ENCODE results near the gene EVPL. TPM values are rescaled to one million over a fixed set of nuclear protein-coding genes. Genes with fewer than 3 reads are reported as not detected.

The EVPL gene
- total and polyA plus RNA-seq, 12 donors, result 0.04 to 0.31 (median 0.05) TPM; not detected in 6

- DNase-seq (no peak), ATAC-seq (no peak)
- no peaks in the 10 kb centered on the region for H3K9me3 ChIP-seq
- H3K4me3 ChIP-seq, result no peak overlapping the region
- H3K27me3 ChIP-seq, result no peaks in the 10 kb centered on the region
- peak overlapping the region in 1 of 10 donors; percentile 34 for H3K27ac ChIP-seq
- WGBS, 2 donors, result 66 to 86% methylated on average over 6 of the region's 6 CpGs
- TF ChIP-seq CTCF (IDR thresholded peaks at IDR 0.05), result no peak
- intact Hi-C loops (cut with DNase I), result loop anchor here in 7 of 10 donors (2.0 to 10.0 kb wide), 3 partner anchors 97 to 239 kb away; partner anchors contain the start of genes MRPL38 (in 4 of the 7) and GALK1 (in 1 of the 7)
- H3K4me1 ChIP-seq, result peaks cover 0 to 15% (median 0%) of the 10 kb centered on the region in 9 donors
- peaks cover 0 to 17% (median 0%) of the 10 kb centered on the region in 9 donors for H3K36me3 ChIP-seq
Observed at GRCh38 chr17:76003915-76004314, 23.2 kb downstream of the EVPL start.

DNA sequence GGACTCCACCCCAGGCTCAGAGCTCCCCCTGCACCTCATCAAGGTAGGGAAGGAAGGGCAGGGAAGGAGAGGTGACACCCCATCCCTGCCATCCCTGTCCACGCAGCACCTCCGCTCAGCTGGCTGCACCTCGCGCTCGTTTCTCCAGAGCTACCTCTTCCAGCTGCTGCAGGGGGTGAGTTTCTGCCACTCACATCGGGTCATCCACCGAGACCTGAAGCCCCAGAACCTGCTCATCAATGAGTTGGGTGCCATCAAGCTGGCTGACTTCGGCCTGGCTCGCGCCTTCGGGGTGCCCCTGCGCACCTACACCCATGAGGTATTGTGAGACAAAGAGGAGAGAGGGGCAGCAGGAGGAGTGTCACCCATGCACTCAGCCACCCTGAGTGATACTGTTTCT, 25.0 kb downstream of the EVPL start:
- Histone ChIP-seq H3K27me3 (no peaks in the 10 kb centered on the region), H3K27ac (no peak overlapping the region), H3K9me3 (no peaks in the 10 kb centered on the region), H3K4me3 (no peak overlapping the region), H3K36me3 (peaks cover 0 to 17% (median 0%) of the 10 kb centered on the region in 9 donors), H3K4me1 (peaks cover 0 to 22% (median 4%) of the 10 kb centered on the region in 9 donors)
- ATAC-seq (no peak), DNase-seq (no peak)
- intact Hi-C loops (cut with DNase I), result loop anchor here in 1 of 10 donors (10.0 kb wide), 1 partner anchor 237 kb away; the partner anchor contains the start of gene GALK1
- WGBS, 2 donors, result 98 to 99% methylated on average over 12 of the region's 12 CpGs
- TF ChIP-seq CTCF (IDR thresholded peaks at IDR 0.05), result no peak

DNA sequence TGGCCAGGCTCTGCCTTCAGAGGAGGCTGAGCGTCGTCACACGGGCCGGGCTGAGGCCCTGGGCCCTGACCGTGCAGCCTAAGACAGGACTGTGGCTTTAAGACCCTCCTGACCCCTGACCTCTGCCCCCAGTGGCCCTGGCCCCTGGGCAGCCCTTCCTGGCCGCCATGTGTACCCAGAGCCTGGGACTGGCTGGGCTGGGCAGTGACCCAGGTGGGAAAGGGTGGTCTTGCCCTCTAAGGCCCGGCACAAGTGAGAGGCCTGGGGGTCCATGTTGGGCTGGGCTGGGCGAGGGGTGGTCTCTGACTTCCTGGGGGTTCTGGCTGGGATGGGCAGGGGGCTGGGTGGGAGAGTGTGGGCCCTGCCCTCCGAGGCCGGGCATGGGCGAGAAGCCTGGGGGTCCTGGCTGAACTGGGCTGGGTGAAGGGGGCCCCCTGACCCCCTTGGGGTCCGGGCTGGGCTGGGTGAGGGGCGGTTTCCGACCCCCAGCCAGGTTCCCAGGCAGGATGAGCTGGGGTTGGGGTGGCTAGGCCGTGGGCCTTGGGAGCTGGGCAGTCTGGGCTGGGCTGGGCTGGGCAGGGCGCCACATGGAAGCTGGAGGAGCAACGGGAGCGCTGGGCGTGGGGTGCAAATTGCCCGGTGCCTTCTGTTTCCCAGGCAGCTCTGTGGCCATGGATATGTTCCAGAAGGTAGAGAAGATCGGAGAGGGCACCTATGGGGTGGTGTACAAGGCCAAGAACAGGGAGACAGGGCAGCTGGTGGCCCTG, 26.2 kb downstream of the EVPL start, which contains the start of gene CDK3:
Gene CDK3, plus strand, starts transcription at position 101 of the 767 bp plus-strand sequence. Its CDS starts 571 bp downstream, at position 672.
- Histone ChIP-seq H3K4me3 (no peak within 1 kb of the TSS), H3K27me3 (no peaks in the 10 kb centered on the region), H3K4me1 (peaks cover 0 to 30% (median 4%) of the 10 kb centered on the region in 9 donors), H3K27ac (no peak within 1 kb of the TSS), H3K36me3 (peaks cover 0 to 17% (median 0%) of the 10 kb centered on the region in 9 donors), H3K9me3 (no peaks in the 10 kb centered on the region)
- 90 to 92% methylated on average over 21 of the region's 21 CpGs for WGBS, 2 donors
- peak in 1 of 9 donors; percentile 25 for TF ChIP-seq CTCF (IDR thresholded peaks at IDR 0.05)
- ATAC-seq (peak in 1 of 8 donors; percentile 40), DNase-seq (no peak)
- intact Hi-C loops (cut with DNase I), result loop anchor here in 1 of 10 donors (10.0 kb wide), 1 partner anchor 236 kb away; the partner anchor contains the start of gene GALK1

- Histone ChIP-seq H3K4me3 (no peak overlapping the region), H3K27ac (no peak overlapping the region), H3K4me1 (peaks cover 0 to 23% (median 4%) of the 10 kb centered on the region in 9 donors), H3K27me3 (no peaks in the 10 kb centered on the region), H3K36me3 (peaks cover 0 to 24% (median 0%) of the 10 kb centered on the region in 9 donors), H3K9me3 (no peaks in the 10 kb centered on the region)
- WGBS, 2 donors, result 74 to 76% methylated on average over 31 of the region's 31 CpGs
- ATAC-seq (peak in 3 of 8 donors; percentile 23 to 29 (median 28)), DNase-seq (no peak)
- intact Hi-C loops (cut with DNase I), result loop anchor here in 1 of 10 donors (10.0 kb wide), 1 partner anchor 235 kb away; the partner anchor contains the start of gene GALK1
- peak; percentile 21 to 74 (median 60) for TF ChIP-seq CTCF (IDR thresholded peaks at IDR 0.05)
Observed at GRCh38 chr17:76000016-76000754, 26.9 kb downstream of the EVPL start.

Data from heart right ventricle (tissue), 16 donors.